Smooth muscle cell of the coronary artery (primary cell): ENCODE results near the gene MRE11. TPM values are rescaled to one million over a fixed set of nuclear protein-coding genes. Genes with fewer than 3 reads are reported as not detected.

Source experiments
- total RNA-seq: library from RNA; depleted of rRNA; stranded (reverse); fragments of >200 nt; gene quantifications from 2 replicates; pipeline ENCODE4 v1.2.3, GENCODE V29; 2014; ENCODE audit warnings: low replicate concordance

Gene MRE11
- total RNA-seq, result 5.7 and 7.3 TPM in 2 replicates

DNA sequence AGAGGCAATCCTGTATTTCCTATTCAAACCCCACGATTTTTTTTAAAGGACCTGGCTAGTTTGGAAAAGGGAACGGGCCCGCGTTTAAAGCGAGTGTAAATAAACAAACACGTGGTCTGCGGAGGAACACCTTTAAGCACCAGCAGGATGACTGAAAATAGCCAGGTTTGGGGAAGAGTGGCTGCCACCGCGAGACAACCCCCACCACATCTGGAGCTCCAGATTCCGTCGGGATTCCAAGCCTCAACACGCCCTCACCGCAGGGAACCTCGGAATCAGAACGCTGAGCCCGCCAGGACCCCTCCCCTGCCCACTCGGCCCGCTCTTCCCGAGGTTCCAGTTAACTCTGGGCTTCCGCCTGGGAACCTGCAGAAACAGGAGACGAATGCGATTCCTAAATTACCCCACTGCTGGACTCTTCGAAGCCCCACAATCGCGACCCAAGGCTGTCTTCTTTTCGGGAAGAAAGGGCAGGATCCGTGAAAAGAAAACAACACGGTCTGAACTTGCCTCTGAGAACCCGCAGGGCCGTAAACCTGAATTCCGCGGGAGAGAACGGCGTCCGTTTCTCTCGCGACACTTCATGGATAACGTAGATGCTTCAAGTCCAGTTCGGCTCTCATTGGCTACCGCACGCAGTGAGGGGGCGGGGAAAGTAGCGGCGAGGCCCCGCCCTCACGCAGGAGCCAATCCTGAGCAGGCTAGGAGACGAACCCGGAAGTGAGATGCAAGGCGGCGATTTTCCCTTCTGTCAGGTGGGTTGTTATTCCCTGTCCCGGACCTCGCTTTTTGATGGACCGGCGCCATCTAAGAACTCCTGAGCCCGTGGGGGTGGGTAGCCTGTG, at the start of gene MRE11, which contains the start of gene ANKRD49:
Gene MRE11, minus strand, starts transcription at position 564 of the 845 bp plus-strand sequence. CDS start 1,043 bp downstream, outside the sequence.
Gene ANKRD49, plus strand, starts transcription at position 704 of the 845 bp plus-strand sequence. CDS start 2,710 bp downstream, outside the sequence.

DNA sequence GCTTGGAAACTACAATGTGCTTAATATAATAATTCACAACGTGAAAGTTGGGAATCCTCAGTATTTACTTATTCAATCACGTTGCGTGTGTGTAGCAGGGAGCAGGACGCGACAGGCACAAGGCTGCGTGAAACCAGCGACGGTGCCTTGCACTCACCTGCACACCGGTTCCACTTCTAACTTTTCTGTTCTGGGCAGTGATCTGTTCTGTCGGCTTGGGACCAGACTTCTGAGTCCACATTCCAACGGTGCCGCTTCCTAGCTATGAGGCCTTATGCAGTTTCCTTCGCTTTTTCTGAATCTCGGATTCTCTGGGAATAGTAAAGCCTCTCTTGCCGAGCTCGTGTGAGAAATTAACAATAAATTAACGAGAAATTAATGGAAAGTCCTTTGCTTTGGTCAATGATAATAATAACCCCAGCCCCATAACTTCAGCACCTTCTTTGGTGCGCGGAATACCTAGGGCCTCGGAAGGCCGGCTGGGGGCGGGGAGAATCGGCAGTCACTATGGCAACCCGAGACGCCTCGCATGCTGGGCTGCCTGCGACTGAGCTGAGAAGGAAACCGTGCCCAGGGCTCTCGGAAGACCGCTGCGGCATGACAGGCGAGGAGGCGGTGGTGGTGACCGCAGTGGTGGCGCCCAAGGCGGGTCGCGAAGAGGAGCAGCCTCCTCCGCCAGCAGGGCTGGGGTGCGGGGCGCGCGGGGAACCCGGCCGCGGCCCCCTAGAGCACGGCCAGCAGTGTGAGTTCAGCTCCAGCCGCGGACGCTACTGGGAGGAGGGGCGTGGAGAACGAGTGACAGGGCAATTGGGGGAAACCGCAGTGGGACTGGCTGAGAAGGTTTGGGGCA, 18.5 kb upstream of the MRE11 start, which contains the start of gene C11orf97:
Gene C11orf97, plus strand, starts transcription at position 530 of the 850 bp plus-strand sequence. Its CDS starts 68 bp downstream, at position 598.

GRCh38 chr11:94400839-94401772, 92.5 kb downstream of the MRE11 start, which contains the start of gene GPR83:
Gene GPR83 (minus strand): TSS chr11:94401419. CDS start chr11:94401247, 172 bp downstream.

Other genes with a start within 250 kb of the MRE11 start
- gene IZUMO1R, start 189.3 kb downstream of the MRE11 start, total RNA-seq, result not detected in 2 replicates
- under 0.01 TPM in 1 of 2 replicates, not detected in the other for gene GPR83, start 92.4 kb downstream of the MRE11 start, total RNA-seq
- gene ANKRD49, start 140 bp upstream of the MRE11 start, total RNA-seq, result 6.8 and 8.7 TPM in 2 replicates
- gene C11orf97, start 18.6 kb upstream of the MRE11 start, total RNA-seq, result not detected in 2 replicates
- 2.2 and 16.8 TPM in 2 replicates for gene FUT4, start 50.1 kb upstream of the MRE11 start, total RNA-seq
- 3.5 and 9.9 TPM in 2 replicates for gene PIWIL4, start 73.5 kb upstream of the MRE11 start, total RNA-seq